Glutamatergic neuron (in vitro differentiated cells): ENCODE measurements around the gene ELF2. TPM values are rescaled to one million over a fixed set of nuclear protein-coding genes. Genes with fewer than 3 reads are reported as not detected.
"Not testable (repeated sequence)": the region's sequence is repeated elsewhere in the genome, so short reads cannot be mapped to it uniquely, and the experiment has no call there.

Experiments used
- DNase-seq: peaks from one replicate; pipeline ENCODE4 v3.0.0; 2022
- H3K27ac Mint-ChIP-seq: one replicate; pipeline ENCODE4 v1.8.0; 2020; ENCODE audit warnings: mild to moderate bottlenecking, mixed read lengths, inconsistent platforms; ENCODE audit not compliant: unreplicated experiment
- H3K27me3 Mint-ChIP-seq: one replicate; pipeline ENCODE4 v1.8.0; 2020; ENCODE audit warnings: mild to moderate bottlenecking, moderate library complexity, mixed read lengths, inconsistent platforms; ENCODE audit not compliant: unreplicated experiment
- H3K36me3 Mint-ChIP-seq: one replicate; pipeline ENCODE4 v1.8.0; 2020; ENCODE audit warnings: mild to moderate bottlenecking, mixed read lengths, inconsistent platforms; ENCODE audit not compliant: unreplicated experiment
- H3K4me1 Mint-ChIP-seq: one replicate; pipeline ENCODE4 v1.8.0; 2020; ENCODE audit warnings: mild to moderate bottlenecking, low read depth, mixed read lengths, inconsistent platforms; ENCODE audit not compliant: unreplicated experiment
- H3K4me3 Mint-ChIP-seq: one replicate; pipeline ENCODE4 v1.8.0; 2020; ENCODE audit warnings: mild to moderate bottlenecking, mixed read lengths, inconsistent platforms; ENCODE audit not compliant: unreplicated experiment
- H3K9me3 Mint-ChIP-seq: one replicate; pipeline ENCODE4 v1.8.0; 2020; ENCODE audit warnings: mild to moderate bottlenecking, moderate library complexity, mixed read lengths, inconsistent platforms; ENCODE audit not compliant: unreplicated experiment
- total RNA-seq: library from RNA; stranded (reverse); fragmentation: NEBNext Ultra II Directional; extraction: Animal tissue kit (Norgen Biotek cat#: 25700); gene quantifications from one replicate; pipeline ENCODE4 v1.2.1, GENCODE V29; 2021; ENCODE audit not compliant: unreplicated experiment
- TF ChIP-seq, protein P1 (sequence below): fragments of 200-600 bp; sonication (generic); IDR thresholded peaks from one replicate; pipeline ENCODE4 v1.5.0; 2021; ENCODE audit not compliant: partially characterized antibody, unreplicated experiment

Gene ELF2
- total RNA-seq, 1 donor from 2014 or later: 32.4 TPM

DNA sequence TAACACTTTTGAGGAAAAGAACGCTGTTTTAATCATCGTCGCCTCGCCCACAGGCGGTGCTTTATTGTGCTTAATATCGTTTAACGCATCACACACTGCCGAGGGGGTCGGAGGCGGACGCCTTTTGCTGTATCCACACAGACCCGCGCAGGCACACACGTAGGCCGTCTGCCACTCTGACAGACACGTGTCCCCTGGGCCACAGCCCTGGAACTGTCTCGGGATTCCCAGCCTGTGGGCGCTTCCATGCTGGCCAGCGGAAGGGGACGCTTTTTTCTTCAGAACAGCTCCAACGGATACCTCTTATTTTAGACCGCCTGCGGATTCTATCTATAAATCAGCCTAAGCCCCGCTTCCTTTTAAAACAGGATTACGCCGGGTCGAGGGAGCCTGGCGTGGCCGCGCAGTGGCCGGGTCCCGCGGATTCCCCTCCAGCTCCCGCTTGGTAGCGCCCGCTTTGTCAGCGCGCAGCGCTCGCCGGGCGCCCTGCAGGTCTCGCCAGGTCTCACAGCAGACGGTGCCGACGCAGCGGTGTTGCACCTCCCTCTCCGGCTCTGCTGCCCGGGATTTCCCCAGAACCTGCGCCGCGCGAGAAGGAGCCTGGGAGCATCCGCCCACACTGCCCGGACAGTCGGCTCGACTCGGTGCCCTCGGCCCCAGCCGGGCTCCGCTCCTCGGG lies 161.6 kb downstream of the ELF2 start, which contains the start of gene NOCT:
NOCT (plus strand) TSS at position 513 of the 679 bp plus-strand sequence. CDS start 201 bp downstream, outside the sequence.
- Mint-ChIP-seq H3K4me1 (peaks cover 36% of the 10 kb centered on the region), H3K36me3 (no peaks in the 10 kb centered on the region), H3K9me3 (peaks cover 28% of the 10 kb centered on the region), H3K4me3 (peak within 1 kb of the TSS; percentile 94), H3K27me3 (peaks cover 12% of the 10 kb centered on the region), H3K27ac (peak within 1 kb of the TSS; percentile 96)
- peak; percentile 91 for DNase-seq
- TF ChIP-seq, protein P1, sequence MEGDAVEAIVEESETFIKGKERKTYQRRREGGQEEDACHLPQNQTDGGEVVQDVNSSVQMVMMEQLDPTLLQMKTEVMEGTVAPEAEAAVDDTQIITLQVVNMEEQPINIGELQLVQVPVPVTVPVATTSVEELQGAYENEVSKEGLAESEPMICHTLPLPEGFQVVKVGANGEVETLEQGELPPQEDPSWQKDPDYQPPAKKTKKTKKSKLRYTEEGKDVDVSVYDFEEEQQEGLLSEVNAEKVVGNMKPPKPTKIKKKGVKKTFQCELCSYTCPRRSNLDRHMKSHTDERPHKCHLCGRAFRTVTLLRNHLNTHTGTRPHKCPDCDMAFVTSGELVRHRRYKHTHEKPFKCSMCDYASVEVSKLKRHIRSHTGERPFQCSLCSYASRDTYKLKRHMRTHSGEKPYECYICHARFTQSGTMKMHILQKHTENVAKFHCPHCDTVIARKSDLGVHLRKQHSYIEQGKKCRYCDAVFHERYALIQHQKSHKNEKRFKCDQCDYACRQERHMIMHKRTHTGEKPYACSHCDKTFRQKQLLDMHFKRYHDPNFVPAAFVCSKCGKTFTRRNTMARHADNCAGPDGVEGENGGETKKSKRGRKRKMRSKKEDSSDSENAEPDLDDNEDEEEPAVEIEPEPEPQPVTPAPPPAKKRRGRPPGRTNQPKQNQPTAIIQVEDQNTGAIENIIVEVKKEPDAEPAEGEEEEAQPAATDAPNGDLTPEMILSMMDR: no peak

DNA sequence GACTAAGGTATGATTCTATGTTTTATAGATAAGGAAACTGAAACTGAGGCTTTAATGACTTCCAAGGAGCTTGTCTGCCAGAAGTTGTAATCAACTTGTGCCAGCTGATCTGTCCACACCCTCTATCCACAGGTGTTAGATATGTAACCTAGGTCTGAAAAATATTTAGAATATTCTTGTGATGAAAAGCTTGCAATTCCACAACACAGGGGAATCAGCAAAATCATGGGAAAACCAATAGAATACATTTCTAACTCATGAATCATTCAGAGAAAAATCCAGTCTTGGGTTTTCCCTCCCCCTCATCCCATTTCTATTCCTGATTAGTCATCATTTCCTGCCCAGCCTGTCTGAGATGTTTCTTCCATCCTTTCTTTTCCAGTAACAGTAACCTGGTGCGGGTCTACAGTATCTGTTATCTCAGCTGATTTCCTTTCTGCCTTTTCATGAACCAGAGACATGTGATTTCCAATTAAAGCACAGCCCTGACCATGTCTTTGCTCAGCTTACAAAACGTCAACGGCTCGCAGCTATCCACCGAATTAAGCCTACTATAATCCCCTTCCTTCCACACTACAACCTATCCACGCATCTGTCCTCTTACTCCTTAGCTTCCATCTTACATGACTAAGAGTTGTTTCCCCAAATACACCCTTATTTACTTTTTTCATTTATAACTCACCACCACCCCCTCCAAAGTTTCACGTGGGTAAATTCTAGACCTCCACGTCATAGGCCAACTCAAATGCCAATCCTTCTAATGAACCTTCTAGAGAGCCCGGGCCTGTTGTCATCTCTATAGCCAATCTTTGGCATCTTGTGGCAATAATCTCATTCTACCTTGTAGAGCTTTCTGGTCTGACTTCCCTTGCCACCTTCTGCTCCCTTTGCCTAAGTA lies 162.4 kb downstream of the ELF2 start:
- TF ChIP-seq, protein P1: no peak
- no peak for DNase-seq
- H3K4me3 Mint-ChIP-seq: peak overlapping the region; percentile 80

DNA sequence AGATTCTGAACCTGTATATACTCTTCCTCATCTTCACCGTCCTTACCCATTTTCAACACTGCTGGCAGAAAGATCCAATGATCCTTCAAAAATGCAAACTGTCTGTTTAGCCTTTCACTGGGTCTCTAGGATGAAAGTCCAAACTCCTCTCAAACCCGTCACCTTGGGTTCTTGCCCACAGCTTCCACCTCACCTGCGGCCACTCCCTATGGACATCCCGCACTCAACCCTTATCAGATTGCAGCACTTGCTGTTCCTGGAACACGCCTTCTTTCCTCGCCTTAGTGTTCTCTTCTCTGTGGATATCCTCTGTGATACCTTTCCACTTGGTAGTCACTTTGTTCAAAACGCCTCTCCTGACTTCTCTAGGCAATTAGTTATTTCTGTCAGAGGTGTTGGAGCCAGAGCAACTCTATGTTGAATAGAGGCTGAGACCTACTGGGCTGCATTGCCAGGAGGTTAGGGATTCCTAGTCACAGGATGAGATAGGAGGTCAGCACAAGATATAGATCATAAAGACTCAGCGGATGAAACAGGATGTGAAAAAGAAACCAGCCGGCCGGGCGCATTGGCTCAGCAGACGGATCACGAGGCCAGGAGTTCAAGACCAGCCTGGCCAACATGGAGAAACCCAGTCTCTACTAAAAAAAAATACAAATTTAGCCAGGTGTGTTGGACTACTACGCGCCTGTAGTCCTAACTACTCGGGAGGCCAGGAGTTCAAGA lies 165.6 kb downstream of the ELF2 start:
- no peak for DNase-seq
- H3K9me3 Mint-ChIP-seq: peaks cover 14% of the 10 kb centered on the region
- H3K4me1 Mint-ChIP-seq: peaks cover 17% of the 10 kb centered on the region
- no peak overlapping the region for H3K27ac Mint-ChIP-seq
- H3K4me3 Mint-ChIP-seq: no peak overlapping the region
- H3K27me3 Mint-ChIP-seq: peaks cover 2% of the 10 kb centered on the region
- TF ChIP-seq, protein P1: no peak
- H3K36me3 Mint-ChIP-seq: no peaks in the 10 kb centered on the region

More for the DNA sequence above, 162.4 kb downstream of the ELF2 start:
- H3K27me3 Mint-ChIP-seq: peaks cover 10% of the 10 kb centered on the region
- H3K9me3 Mint-ChIP-seq: peaks cover 26% of the 10 kb centered on the region
- peak overlapping the region; percentile 95 for H3K27ac Mint-ChIP-seq
- no peaks in the 10 kb centered on the region for H3K36me3 Mint-ChIP-seq
- peaks cover 29% of the 10 kb centered on the region for H3K4me1 Mint-ChIP-seq

DNA sequence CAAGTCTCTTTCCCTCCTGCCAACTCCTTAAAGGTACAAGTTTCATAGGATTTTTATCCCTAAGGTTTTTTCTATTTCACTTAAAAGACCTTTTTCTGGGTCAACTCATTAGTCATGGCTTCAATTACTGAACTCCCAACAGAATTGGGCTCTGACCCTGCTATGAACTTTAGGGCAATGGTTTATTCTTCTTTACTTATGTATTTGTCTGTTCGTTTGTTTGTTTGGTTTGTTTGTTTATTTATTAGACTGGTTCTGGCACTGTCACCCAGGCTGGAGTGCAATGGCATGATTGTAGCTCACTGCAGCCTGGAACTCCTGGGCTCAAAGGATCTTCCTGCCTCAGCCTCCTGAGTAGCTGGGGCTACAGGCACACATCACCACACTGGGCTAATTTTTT lies 167.3 kb downstream of the ELF2 start:
- Mint-ChIP-seq H3K9me3 (peaks cover 4% of the 10 kb centered on the region), H3K4me3 (no peak overlapping the region), H3K27me3 (peaks cover 2% of the 10 kb centered on the region), H3K4me1 (peaks cover 11% of the 10 kb centered on the region), H3K27ac (no peak overlapping the region), H3K36me3 (no peaks in the 10 kb centered on the region)
- TF ChIP-seq, protein P1: no peak
- DNase-seq: no peak

DNA sequence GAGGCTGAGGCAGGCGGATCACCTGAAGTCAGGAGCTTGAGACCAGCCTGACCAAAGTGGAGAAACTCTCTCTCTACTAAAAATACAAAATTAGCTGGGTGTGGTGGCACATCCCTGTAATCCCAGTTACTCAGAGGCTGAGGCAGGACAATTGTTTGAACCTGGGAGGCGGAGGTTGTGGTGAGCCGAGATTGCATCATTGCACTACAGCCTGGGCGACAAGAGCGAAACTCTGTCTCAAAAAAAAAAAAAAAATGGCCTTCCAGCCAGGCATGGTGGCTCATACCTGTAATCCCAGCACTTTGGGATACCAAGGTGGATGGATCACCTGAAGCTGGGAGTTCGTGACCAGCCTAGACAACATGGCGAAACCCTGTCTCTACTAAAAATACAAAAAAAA lies 168.7 kb downstream of the ELF2 start:
- not testable (repeated sequence) for H3K9me3 Mint-ChIP-seq, H3K27me3 Mint-ChIP-seq, H3K4me3 Mint-ChIP-seq, DNase-seq, H3K27ac Mint-ChIP-seq, H3K36me3 Mint-ChIP-seq, H3K4me1 Mint-ChIP-seq
